ENCODE measurements around the gene KIAA0408. TPM values are rescaled to one million over a fixed set of nuclear protein-coding genes. Genes with fewer than 3 reads are reported as not detected.

KIAA0408 gene
- total RNA-seq = 2.0 and 3.1 TPM in 2 replicates

- DNase-seq (ENCODE audit: low read depth) = no peak
- no peak within 1 kb of the TSS for H3K4me3 ChIP-seq (ENCODE audit: low read depth, low read length)
- no peak for TF ChIP-seq CTCF (conservative IDR thresholded peaks at IDR 0.05; ENCODE audit: low read depth, low read length)
Measured at GRCh38 chr6:127459231-127459641, at the start of gene KIAA0408. Gene KIAA0408 (minus strand): TSS chr6:127459389. CDS start chr6:127453981, 5,408 bp downstream.

GRCh38 chr6:127506894-127507293 is 47.7 kb upstream of the KIAA0408 start:
- DNase-seq (ENCODE audit: low read depth) = no peak
- no peak for TF ChIP-seq CTCF (conservative IDR thresholded peaks at IDR 0.05; ENCODE audit: low read depth, low read length)
- H3K4me3 ChIP-seq (ENCODE audit: low read depth, low read length) = no peak overlapping the region

- H3K4me3 ChIP-seq (ENCODE audit: low read depth, low read length) = no peak overlapping the region
- no peak for DNase-seq (ENCODE audit: low read depth)
- no peak for TF ChIP-seq CTCF (conservative IDR thresholded peaks at IDR 0.05; ENCODE audit: low read depth, low read length)
Measured at GRCh38 chr6:127503022-127503421, 43.8 kb upstream of the KIAA0408 start.

GRCh38 chr6:127497410-127497809 is 38.2 kb upstream of the KIAA0408 start:
- DNase-seq (ENCODE audit: low read depth) = no peak
- no peak for TF ChIP-seq CTCF (conservative IDR thresholded peaks at IDR 0.05; ENCODE audit: low read depth, low read length)

GRCh38 chr6:127496471-127496870 is 37.3 kb upstream of the KIAA0408 start:
- DNase-seq (ENCODE audit: low read depth) = no peak
- H3K4me3 ChIP-seq (ENCODE audit: low read depth, low read length) = no peak overlapping the region
- no peak for TF ChIP-seq CTCF (conservative IDR thresholded peaks at IDR 0.05; ENCODE audit: low read depth, low read length)

More at GRCh38 chr6:127497410-127497809, 38.2 kb upstream of the KIAA0408 start:
- H3K4me3 ChIP-seq (ENCODE audit: low read depth, low read length) = no peak overlapping the region

- DNase-seq (ENCODE audit: low read depth) = no peak
- H3K4me3 ChIP-seq (ENCODE audit: low read depth, low read length) = no peak overlapping the region
- TF ChIP-seq CTCF (conservative IDR thresholded peaks at IDR 0.05; ENCODE audit: low read depth, low read length) = no peak
Measured at GRCh38 chr6:127494240-127494767, 35.1 kb upstream of the KIAA0408 start.

GRCh38 chr6:127489248-127489647 is 30.1 kb upstream of the KIAA0408 start:
- TF ChIP-seq CTCF (conservative IDR thresholded peaks at IDR 0.05; ENCODE audit: low read depth, low read length) = no peak
- no peak overlapping the region for H3K4me3 ChIP-seq (ENCODE audit: low read depth, low read length)
- DNase-seq (ENCODE audit: low read depth) = no peak
